Measurements from ENCODE around the gene EFNA4. TPM values are rescaled to one million over a fixed set of nuclear protein-coding genes. Genes with fewer than 3 reads are reported as not detected.

The EFNA4 gene
- total and polyA plus RNA-seq, 9 of the 15 experiments (the other 6 are each of a cell fraction or from before 2014, with no cell fraction given): 0.68 to 7.4 (median 6.1) TPM

DNA sequence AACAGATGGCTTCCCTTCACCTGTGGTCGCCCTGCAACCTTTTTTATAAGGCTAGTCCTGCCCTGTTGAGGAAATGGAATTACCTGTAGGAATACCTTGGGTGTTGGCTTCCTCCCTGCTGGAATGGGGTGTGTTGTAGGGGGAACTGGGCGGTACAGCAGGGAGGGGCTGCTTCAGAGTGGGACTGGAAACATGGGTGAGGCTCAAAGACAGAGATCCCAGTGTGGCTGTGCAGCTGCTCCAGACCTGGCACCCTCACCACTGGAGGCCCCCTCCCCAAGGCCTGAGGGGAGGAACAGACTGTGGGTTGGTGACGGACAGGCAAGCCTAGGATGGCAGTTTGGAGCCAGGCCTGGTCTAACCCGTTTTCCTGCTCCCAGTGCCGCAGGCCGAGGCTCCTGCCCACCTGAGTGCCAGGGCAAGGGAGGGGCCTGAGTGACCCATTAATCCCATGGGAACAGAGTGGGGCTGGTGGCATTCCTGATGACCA, 19.6 kb downstream of the EFNA4 start (continued):
- no peak for TF ChIP-seq NR4A1 (CRISPR knock-in tag; IDR thresholded peaks at IDR 0.05)
- TF ChIP-seq NR4A1 (tag; IDR thresholded peaks at IDR 0.05): no peak

DNA sequence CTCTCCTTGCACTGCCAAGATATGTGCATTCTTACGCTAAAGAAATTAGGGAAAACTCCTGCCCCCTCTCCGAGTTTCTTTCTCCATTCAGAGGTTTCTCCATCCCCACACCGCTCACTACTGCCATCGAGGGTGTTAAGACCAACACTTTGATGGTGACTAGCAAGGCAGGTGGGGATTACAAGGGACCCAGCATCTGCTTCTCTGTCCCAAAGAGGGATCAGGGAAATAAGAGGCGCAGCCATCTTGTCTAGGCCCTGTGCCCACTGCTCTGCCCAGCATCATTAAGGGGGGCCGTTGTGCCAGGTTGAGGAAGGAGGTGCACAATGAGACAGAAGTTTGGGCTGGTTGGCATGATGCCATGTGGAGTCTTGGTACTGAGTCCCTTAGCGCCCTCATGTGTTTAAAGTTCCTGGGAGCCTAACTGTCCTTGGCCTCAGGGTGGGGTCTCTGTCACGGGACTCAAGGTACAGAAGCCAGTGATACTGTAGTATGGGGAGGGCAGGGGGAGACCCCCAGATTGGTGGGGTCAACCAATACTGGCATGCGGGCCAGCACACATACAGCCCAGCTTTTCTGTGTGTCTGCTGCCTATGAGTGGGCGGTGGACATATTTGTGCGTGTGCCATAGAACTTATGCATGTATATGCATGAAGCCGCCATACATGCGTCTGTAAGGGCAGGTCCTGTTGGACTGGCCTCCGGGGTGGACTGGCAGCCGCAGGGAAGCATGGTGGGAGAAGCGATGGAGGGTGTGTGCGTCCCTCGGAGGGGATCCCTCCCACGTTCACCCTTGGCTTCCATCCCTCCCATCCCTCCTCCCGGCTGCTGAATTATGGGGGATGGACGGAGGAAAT, 20.6 kb downstream of the EFNA4 start:
- ATAC-seq: no peak
- TF ChIP-seq ETS2 (tag; IDR thresholded peaks at IDR 0.05; ENCODE audit: borderline replicate concordance, poor library complexity, severe bottlenecking): no peak
- TF ChIP-seq ZNF124 (CRISPR knock-in tag; IDR thresholded peaks at IDR 0.05): no peak
- peak; percentile 51; the same call in 1 of the 2 replicates for TF ChIP-seq NFIX (CRISPR knock-in tag; IDR thresholded peaks at IDR 0.05; ENCODE audit: low read depth)
- TF ChIP-seq CXXC5 (CRISPR knock-in tag; IDR thresholded peaks at IDR 0.05): no peak
- peak; percentile 18; the same call in 1 of the 2 replicates for TF ChIP-seq ARID2 (IDR thresholded peaks at IDR 0.05)
- TF ChIP-seq, protein P1, sequence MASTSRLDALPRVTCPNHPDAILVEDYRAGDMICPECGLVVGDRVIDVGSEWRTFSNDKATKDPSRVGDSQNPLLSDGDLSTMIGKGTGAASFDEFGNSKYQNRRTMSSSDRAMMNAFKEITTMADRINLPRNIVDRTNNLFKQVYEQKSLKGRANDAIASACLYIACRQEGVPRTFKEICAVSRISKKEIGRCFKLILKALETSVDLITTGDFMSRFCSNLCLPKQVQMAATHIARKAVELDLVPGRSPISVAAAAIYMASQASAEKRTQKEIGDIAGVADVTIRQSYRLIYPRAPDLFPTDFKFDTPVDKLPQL (IDR thresholded peaks at IDR 0.05; ENCODE audit: extremely low read depth, insufficient read length): no peak
- TF ChIP-seq ZNF282 (CRISPR knock-in tag; IDR thresholded peaks at IDR 0.05): no peak
- no peak for TF ChIP-seq ATF7 (IDR thresholded peaks at IDR 0.05)
- TF ChIP-seq ERF (CRISPR knock-in tag; IDR thresholded peaks at IDR 0.05): no peak
- no peak for TF ChIP-seq ZNF212 (CRISPR knock-in tag; IDR thresholded peaks at IDR 0.05)
- TF ChIP-seq, protein P2, sequence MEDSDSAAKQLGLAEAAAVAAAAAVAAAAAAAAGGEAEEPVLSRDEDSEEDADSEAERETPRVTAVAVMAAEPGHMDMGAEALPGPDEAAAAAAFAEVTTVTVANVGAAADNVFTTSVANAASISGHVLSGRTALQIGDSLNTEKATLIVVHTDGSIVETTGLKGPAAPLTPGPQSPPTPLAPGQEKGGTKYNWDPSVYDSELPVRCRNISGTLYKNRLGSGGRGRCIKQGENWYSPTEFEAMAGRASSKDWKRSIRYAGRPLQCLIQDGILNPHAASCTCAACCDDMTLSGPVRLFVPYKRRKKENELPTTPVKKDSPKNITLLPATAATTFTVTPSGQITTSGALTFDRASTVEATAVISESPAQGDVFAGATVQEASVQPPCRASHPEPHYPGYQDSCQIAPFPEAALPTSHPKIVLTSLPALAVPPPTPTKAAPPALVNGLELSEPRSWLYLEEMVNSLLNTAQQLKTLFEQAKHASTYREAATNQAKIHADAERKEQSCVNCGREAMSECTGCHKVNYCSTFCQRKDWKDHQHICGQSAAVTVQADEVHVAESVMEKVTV (CRISPR knock-in tag; IDR thresholded peaks at IDR 0.05): no peak
- TF ChIP-seq KDM1A (IDR thresholded peaks at IDR 0.05): no peak
- no peak for TF ChIP-seq FOXM1 (IDR thresholded peaks at IDR 0.05; ENCODE audit: low read depth)
- TF ChIP-seq FOXM1 (CRISPR knock-in tag; IDR thresholded peaks at IDR 0.05; ENCODE audit: low read depth): 0 out of 2 replicates have a peak, but pooled peaks have one; percentile 71
- TF ChIP-seq, protein P3, sequence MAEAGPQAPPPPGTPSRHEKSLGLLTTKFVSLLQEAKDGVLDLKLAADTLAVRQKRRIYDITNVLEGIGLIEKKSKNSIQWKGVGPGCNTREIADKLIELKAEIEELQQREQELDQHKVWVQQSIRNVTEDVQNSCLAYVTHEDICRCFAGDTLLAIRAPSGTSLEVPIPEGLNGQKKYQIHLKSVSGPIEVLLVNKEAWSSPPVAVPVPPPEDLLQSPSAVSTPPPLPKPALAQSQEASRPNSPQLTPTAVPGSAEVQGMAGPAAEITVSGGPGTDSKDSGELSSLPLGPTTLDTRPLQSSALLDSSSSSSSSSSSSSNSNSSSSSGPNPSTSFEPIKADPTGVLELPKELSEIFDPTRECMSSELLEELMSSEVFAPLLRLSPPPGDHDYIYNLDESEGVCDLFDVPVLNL (CRISPR knock-in tag; IDR thresholded peaks at IDR 0.05; ENCODE audit: low read depth): no peak

More for the DNA sequence above, 20.6 kb downstream of the EFNA4 start:
- peaks cover 26% of the 10 kb centered on the region for H4K20me1 ChIP-seq (replicated peaks; ENCODE audit: control insufficient read depth, insufficient read depth, low read length)
- ChIA-PET POLR2A (interaction anchor here (0.6 to 1.2 kb wide), 6 partner anchors 18 to 1187 kb away, joined by 3 to 6 read pairs (median 3); partner anchors contain the start of gene EFNA4), CTCF (ENCODE audit: low intra/inter-chr PET ratio) (interaction anchor here (0.6 to 9.0 kb wide), 7 partner anchors 19 to 525 kb away, joined by 3 to 153 read pairs (median 5); partner anchors contain the start of gene EFNA4)
- H3K4me1 ChIP-seq (replicated peaks in 1 of 2; ENCODE audit: control insufficient read depth in 2 of 2, insufficient read depth in 2 of 2, low read length in 2 of 2): peaks cover 29 to 69% of the 10 kb centered on the region in 2 experiments
- H3K27me3 ChIP-seq (ENCODE audit: control insufficient read depth in 2 of 2, insufficient read depth in 2 of 2, low read length in 2 of 2): peaks cover 3 to 8% of the 10 kb centered on the region in 2 experiments; a peak in 2 of 5 replicates
- no TSS peak for BruUV-seq (replicated peaks)
- H3K4me3 ChIP-seq: peak overlapping the region; percentile 59; the same call in 1 of the 2 replicates
- H3K9ac ChIP-seq (ENCODE audit: insufficient read depth in 1 of 2, low read depth in 2 of 2, low read length in 2 of 2): peak overlapping the region in 1 of 2 experiments; percentile 46; a peak in 1 of 4 replicates
- H3K79me2 ChIP-seq (ENCODE audit: control insufficient read depth, insufficient read depth, low read length): peaks cover 7% of the 10 kb centered on the region; the same call in 2 of the 3 replicates
- peak overlapping the region; percentile 93 for H3K4me2 ChIP-seq (ENCODE audit: insufficient read depth, low read length)
- in situ Hi-C loops (cut with MboI) (no loop called here), intact Hi-C loops (cut with micrococcal nuclease) (loop anchor here (1.0 to 5.0 kb wide), 4 partner anchors 13 to 122 kb away; partner anchors contain the start of gene PYGO2)
- H3K36me3 ChIP-seq (ENCODE audit: control insufficient read depth, insufficient read depth, low read length): peaks cover 7% of the 10 kb centered on the region; the same call in 1 of the 3 replicates
- peak overlapping the region; percentile 95 for H2AFZ ChIP-seq (ENCODE audit: low read depth, low read length)
- H3K9me3 ChIP-seq (replicated peaks; ENCODE audit: control insufficient read depth, insufficient read depth, low read depth, low read length): no peaks in the 10 kb centered on the region
- H3K27ac ChIP-seq (ENCODE audit: extremely low read depth, low read depth, low read length): no peak overlapping the region
- 19% methylated on average over 21 of the region's 21 CpGs for WGBS (ENCODE audit: insufficient coverage, low coverage, missing lambda C conversion rate)
- DNase-seq (ENCODE audit: extremely low read depth in 1 of 4, low spot score in 3 of 4): peak in 1 of 4 experiments; percentile 70
- no peaks in the 10 kb centered on the region for H3K9me1 ChIP-seq (ENCODE audit: control insufficient read depth, insufficient read depth, low read length)
- no peak for FAIRE-seq

Data from K562 (cell line).